ENCODE measurements around the gene CARD9.
A peak's percentile ranks its signal among the peaks of the same experiment; 100 is the strongest.

Gene CARD9

GRCh38 chr9:136329636-136330405 lies 43.6 kb downstream of the CARD9 start:
- no peak for DNase-seq (ENCODE audit: low read depth, low spot score)
- ChIA-PET POLR2A (interaction anchor here (1.3 to 2.4 kb wide), 2 partner anchors 16 to 34 kb away, joined by 4 to 11 read pairs; partner anchors contain the start of gene DNLZ), CTCF (interaction anchor here (1.1 to 5.7 kb wide), 5 partner anchors 10 to 362 kb away, joined by 4 to 29 read pairs (median 13); no protein-coding TSS in a partner anchor)
- TF ChIP-seq CTCF (IDR thresholded peaks at IDR 0.05; ENCODE audit: insufficient read depth, low read length, missing control alignments), result no peak
- peak overlapping the region; percentile 79 for H3K4me3 ChIP-seq (ENCODE audit: low read depth, low read length)

GRCh38 chr9:136329211-136329627 lies 44.2 kb downstream of the CARD9 start:
- DNase-seq (ENCODE audit: low read depth, low spot score), result no peak
- no peak for TF ChIP-seq CTCF (IDR thresholded peaks at IDR 0.05; ENCODE audit: insufficient read depth, low read length, missing control alignments)
- POLR2A ChIA-PET, result interaction anchor here (1.3 to 2.4 kb wide), 2 partner anchors 17 to 34 kb away, joined by 4 to 11 read pairs; partner anchors contain the start of gene DNLZ
- CTCF ChIA-PET, result interaction anchor here (0.6 to 5.7 kb wide), 7 partner anchors 10 to 362 kb away, joined by 3 to 29 read pairs (median 6); partner anchors contain the start of gene DNLZ
- peak overlapping the region; percentile 79 for H3K4me3 ChIP-seq (ENCODE audit: low read depth, low read length)

GRCh38 chr9:136328622-136329041 lies 44.8 kb downstream of the CARD9 start:
- no peak for DNase-seq (ENCODE audit: low read depth, low spot score)
- peak overlapping the region; percentile 79 for H3K4me3 ChIP-seq (ENCODE audit: low read depth, low read length)

GRCh38 chr9:136328011-136328621 lies 45.4 kb downstream of the CARD9 start:
- peak overlapping the region; percentile 79 for H3K4me3 ChIP-seq (ENCODE audit: low read depth, low read length)
- DNase-seq (ENCODE audit: low read depth, low spot score), result no peak
- CTCF ChIA-PET, result interaction anchor here (1.1 to 5.7 kb wide), 7 partner anchors 11 to 360 kb away, joined by 3 to 29 read pairs (median 6); partner anchors contain the start of gene DNLZ
- POLR2A ChIA-PET, result interaction anchor here (1.0 to 2.4 kb wide), 3 partner anchors 8 to 35 kb away, joined by 4 to 11 read pairs (median 4); partner anchors contain the start of gene DNLZ
- no peak for TF ChIP-seq CTCF (IDR thresholded peaks at IDR 0.05; ENCODE audit: insufficient read depth, low read length, missing control alignments)

More at GRCh38 chr9:136328622-136329041, 44.8 kb downstream of the CARD9 start:
- POLR2A ChIA-PET, result interaction anchor here (1.3 to 2.4 kb wide), 2 partner anchors 17 to 35 kb away, joined by 4 to 11 read pairs; partner anchors contain the start of gene DNLZ
- no peak for TF ChIP-seq CTCF (IDR thresholded peaks at IDR 0.05; ENCODE audit: insufficient read depth, low read length, missing control alignments)
- CTCF ChIA-PET, result interaction anchor here (0.6 to 5.7 kb wide), 7 partner anchors 11 to 361 kb away, joined by 3 to 29 read pairs (median 6); partner anchors contain the start of gene DNLZ

GRCh38 chr9:136327304-136327974 lies 46.0 kb downstream of the CARD9 start, which contains the start of gene GPSM1:
Gene GPSM1 (plus strand): TSS chr9:136327539. CDS start chr9:136327696, 157 bp downstream.
- peak within 1 kb of the TSS; percentile 79 for H3K4me3 ChIP-seq (ENCODE audit: low read depth, low read length)
- ChIA-PET CTCF (interaction anchor here (0.6 to 5.7 kb wide), 7 partner anchors 8 to 360 kb away, joined by 3 to 29 read pairs (median 6); partner anchors contain the start of gene DNLZ), POLR2A (interaction anchor here (1.0 kb wide), 1 partner anchor 9 kb away, joined by 4 read pairs; no protein-coding TSS in a partner anchor)
- no peak for TF ChIP-seq CTCF (IDR thresholded peaks at IDR 0.05; ENCODE audit: insufficient read depth, low read length, missing control alignments)
- no peak for DNase-seq (ENCODE audit: low read depth, low spot score)
